Activated CD4-positive, alpha-beta T cell treated with anti-CD3 and anti-CD28 coated beads, Interleukin-2, amount 50 U/mL, for 48 hours (primary cell): ENCODE measurements around the gene TENT5C.

Source experiments
- DNase-seq, 2 experiments: peaks; one replicate each; pipeline ENCODE4 v3.0.0-alpha.2; 2020

TENT5C gene

GRCh38 chr1:117573386-117574023 lies 32.3 kb upstream of the TENT5C start:
- peak; percentile 9 to 16 for DNase-seq

GRCh38 chr1:117574161-117574835 lies 31.6 kb upstream of the TENT5C start:
- no peak for DNase-seq

- DNase-seq: no peak
These were observed 30.1 kb upstream of the TENT5C start for GRCh38 chr1:117575586-117576225.

GRCh38 chr1:117576236-117576635 lies 29.6 kb upstream of the TENT5C start:
- no peak for DNase-seq

- DNase-seq: no peak
These were observed 28.5 kb upstream of the TENT5C start for GRCh38 chr1:117577191-117577885.

- DNase-seq: no peak
These were observed 27.4 kb upstream of the TENT5C start for GRCh38 chr1:117578466-117578865.

GRCh38 chr1:117579221-117579906 lies 26.5 kb upstream of the TENT5C start:
- no peak for DNase-seq

GRCh38 chr1:117580436-117580835 lies 25.4 kb upstream of the TENT5C start:
- DNase-seq: no peak

- DNase-seq: no peak
These were observed 25.0 kb upstream of the TENT5C start for GRCh38 chr1:117580882-117581281.

GRCh38 chr1:117581391-117581943 lies 24.4 kb upstream of the TENT5C start:
- DNase-seq: no peak

GRCh38 chr1:117582451-117582850 lies 23.4 kb upstream of the TENT5C start:
- DNase-seq: no peak

- no peak for DNase-seq
These were observed 22.6 kb upstream of the TENT5C start for GRCh38 chr1:117583247-117583646.

- DNase-seq: no peak
These were observed 21.7 kb upstream of the TENT5C start for GRCh38 chr1:117584181-117584580.

GRCh38 chr1:117585086-117585485 lies 20.8 kb upstream of the TENT5C start:
- no peak for DNase-seq

GRCh38 chr1:117586337-117586736 lies 19.5 kb upstream of the TENT5C start:
- no peak for DNase-seq

- DNase-seq: no peak
These were observed 18.9 kb upstream of the TENT5C start for GRCh38 chr1:117586747-117587498.

- DNase-seq: no peak
These were observed 18.1 kb upstream of the TENT5C start for GRCh38 chr1:117587499-117588356.

- no peak for DNase-seq
These were observed 16.3 kb upstream of the TENT5C start for GRCh38 chr1:117589544-117589943.

GRCh38 chr1:117590273-117590925 lies 15.4 kb upstream of the TENT5C start:
- DNase-seq: no peak

GRCh38 chr1:117591252-117591651 lies 14.6 kb upstream of the TENT5C start:
- DNase-seq: no peak
